Left lung (tissue), 10 donors: ENCODE measurements around the gene PHF2. TPM values are rescaled to one million over a fixed set of nuclear protein-coding genes. Genes with fewer than 3 reads are reported as not detected.

Experiments
- ATAC-seq: fragments of 200-7000 bp; cut with Tn5 transposase; one replicate; pipeline ENCODE4 v1.9.1; 2020; ENCODE audit warnings: moderate library complexity
- DNase-seq, 4 donors: peaks; one replicate each; pipeline ENCODE4 v3.0.0-alpha.2; 2013 to 2020
- H3K27ac ChIP-seq, 2 donors: fragments of 200-600 bp; sonication (generic) in 1 of 2; one replicate each; pipeline versions ENCODE4 v1.5.0 to v1.8.0; 2020 to 2021
- H3K27me3 ChIP-seq, 2 donors: fragments of 200-600 bp; sonication (generic) in 1 of 2; one replicate each; pipeline versions ENCODE4 v1.5.0 to v1.8.0; 2020 to 2021
- H3K36me3 ChIP-seq, 2 donors: fragments of 200-600 bp; sonication (generic) in 1 of 2; one replicate each; pipeline versions ENCODE4 v1.5.0 to v1.8.0; 2020 to 2021
- H3K4me1 ChIP-seq, 2 donors: fragments of 200-600 bp; one replicate each; pipeline ENCODE4 v1.8.0; 2021
- H3K4me3 ChIP-seq, 2 donors: fragments of 200-600 bp; sonication (generic) in 1 of 2; one replicate each; pipeline versions ENCODE4 v1.5.0 to v1.8.0; 2020 to 2021; ENCODE audit warnings: mild to moderate bottlenecking in 1 of 2
- H3K9me3 ChIP-seq, 2 donors: fragments of 200-600 bp; sonication (generic) in 1 of 2; one replicate each; pipeline versions ENCODE4 v1.5.0 to v1.8.0; 2020 to 2021
- intact Hi-C, 2 donors: fragments of 100-400 bp; cut with DNase I; formaldehyde crosslinking; loops; one replicate each; pipeline versions ENCODE4 v1.11.2 to v1.14.2; 2022
- polyA plus RNA-seq, 6 donors: library from polyadenylated mRNA; unstranded; fragments of 120-200 nt; gene quantifications; one replicate each; pipeline ENCODE4 v1.2.1, GENCODE V29; 2013; ENCODE audit not compliant: insufficient read length in 6 of 6
- total RNA-seq, 2 donors: library from RNA; stranded (reverse); fragmentation: NEBNext Ultra II Directional; extraction: Animal tissue kit (Norgen Biotek cat#: 25700); gene quantifications; one replicate each; pipeline ENCODE4 v1.2.1, GENCODE V29; 2021
- TF ChIP-seq, protein P1 (sequence below), 2 donors: fragments of 200-600 bp; sonication (generic) in 1 of 2; IDR thresholded peaks; one replicate each; pipeline versions ENCODE4 v1.5.0 to v1.8.0; 2021; ENCODE audit warnings: antibody characterized with exemption in 2 of 2
- donor health status: DM: no; HTN: yes; CAD: no.
- donor health status: DM: no; HTN: no; CAD: no.

PHF2 gene
- total and polyA plus RNA-seq, 8 donors: 29.1 to 53.7 (median 42.3) TPM

- DNase-seq (no peak), ATAC-seq (no peak)
- Histone ChIP-seq H3K27me3 (no peaks in the 10 kb centered on the region), H3K4me1 (no peaks in the 10 kb centered on the region), H3K9me3 (peaks cover 0 to 40% of the 10 kb centered on the region in 2 donors), H3K27ac (no peak overlapping the region), H3K4me3 (no peak overlapping the region), H3K36me3 (no peaks in the 10 kb centered on the region)
- intact Hi-C loops: no loop called here
- TF ChIP-seq, protein P1, sequence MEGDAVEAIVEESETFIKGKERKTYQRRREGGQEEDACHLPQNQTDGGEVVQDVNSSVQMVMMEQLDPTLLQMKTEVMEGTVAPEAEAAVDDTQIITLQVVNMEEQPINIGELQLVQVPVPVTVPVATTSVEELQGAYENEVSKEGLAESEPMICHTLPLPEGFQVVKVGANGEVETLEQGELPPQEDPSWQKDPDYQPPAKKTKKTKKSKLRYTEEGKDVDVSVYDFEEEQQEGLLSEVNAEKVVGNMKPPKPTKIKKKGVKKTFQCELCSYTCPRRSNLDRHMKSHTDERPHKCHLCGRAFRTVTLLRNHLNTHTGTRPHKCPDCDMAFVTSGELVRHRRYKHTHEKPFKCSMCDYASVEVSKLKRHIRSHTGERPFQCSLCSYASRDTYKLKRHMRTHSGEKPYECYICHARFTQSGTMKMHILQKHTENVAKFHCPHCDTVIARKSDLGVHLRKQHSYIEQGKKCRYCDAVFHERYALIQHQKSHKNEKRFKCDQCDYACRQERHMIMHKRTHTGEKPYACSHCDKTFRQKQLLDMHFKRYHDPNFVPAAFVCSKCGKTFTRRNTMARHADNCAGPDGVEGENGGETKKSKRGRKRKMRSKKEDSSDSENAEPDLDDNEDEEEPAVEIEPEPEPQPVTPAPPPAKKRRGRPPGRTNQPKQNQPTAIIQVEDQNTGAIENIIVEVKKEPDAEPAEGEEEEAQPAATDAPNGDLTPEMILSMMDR (IDR thresholded peaks at IDR 0.05): no peak
Measured at GRCh38 chr9:93686880-93687236, 110.5 kb downstream of the PHF2 start.

GRCh38 chr9:93690618-93691017 is 114.2 kb downstream of the PHF2 start:
- intact Hi-C loops: no loop called here
- no peak for ATAC-seq

DNA sequence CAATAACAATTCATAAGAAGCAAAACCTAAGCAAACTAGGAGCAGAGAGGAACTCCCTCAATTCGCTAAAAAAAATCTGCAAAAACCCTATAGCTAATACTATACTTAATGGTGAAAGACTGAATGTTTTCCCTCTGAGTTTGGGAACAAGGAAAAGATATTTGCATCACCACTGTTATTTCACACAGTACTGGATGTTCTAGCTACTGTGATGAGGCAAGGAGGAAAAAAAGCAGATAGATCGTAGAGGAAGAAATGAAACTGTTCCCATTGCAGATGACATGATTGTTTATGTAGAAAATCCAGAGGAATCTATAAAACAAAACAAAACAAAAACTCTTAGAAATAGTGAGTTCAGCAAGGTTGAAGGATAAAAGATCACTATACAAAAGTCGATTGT is 116.7 kb downstream of the PHF2 start:
- no peaks in the 10 kb centered on the region for H3K4me1 ChIP-seq

More at GRCh38 chr9:93690618-93691017, 114.2 kb downstream of the PHF2 start:
- Histone ChIP-seq H3K9me3 (peaks cover 0 to 41% of the 10 kb centered on the region in 2 donors), H3K27ac (no peak overlapping the region), H3K4me1 (no peaks in the 10 kb centered on the region), H3K36me3 (no peaks in the 10 kb centered on the region), H3K4me3 (no peak overlapping the region), H3K27me3 (no peaks in the 10 kb centered on the region)
- no peak for DNase-seq
- TF ChIP-seq, protein P1 (IDR thresholded peaks at IDR 0.05): no peak

GRCh38 chr9:93697352-93698139 is 121.2 kb downstream of the PHF2 start:
- ATAC-seq (no peak), DNase-seq (no peak)
- TF ChIP-seq, protein P1 (IDR thresholded peaks at IDR 0.05): no peak
- Histone ChIP-seq H3K36me3 (no peaks in the 10 kb centered on the region), H3K4me3 (no peak overlapping the region), H3K9me3 (peaks cover 0 to 25% of the 10 kb centered on the region in 2 donors), H3K27me3 (no peaks in the 10 kb centered on the region), H3K4me1 (no peaks in the 10 kb centered on the region), H3K27ac (no peak overlapping the region)
- intact Hi-C loops: no loop called here

More for the DNA sequence above, 116.7 kb downstream of the PHF2 start:
- no peaks in the 10 kb centered on the region for H3K27me3 ChIP-seq
- DNase-seq: no peak
- intact Hi-C loops: no loop called here
- ATAC-seq: no peak
- H3K9me3 ChIP-seq: peaks cover 0 to 38% of the 10 kb centered on the region in 2 donors
- no peaks in the 10 kb centered on the region for H3K36me3 ChIP-seq
- no peak overlapping the region for H3K27ac ChIP-seq
- H3K4me3 ChIP-seq: no peak overlapping the region
- TF ChIP-seq, protein P1 (IDR thresholded peaks at IDR 0.05): no peak

GRCh38 chr9:93698140-93698908 is 121.9 kb downstream of the PHF2 start:
- Histone ChIP-seq H3K4me3 (no peak overlapping the region), H3K9me3 (peaks cover 0 to 29% of the 10 kb centered on the region in 2 donors), H3K27ac (no peak overlapping the region), H3K36me3 (no peaks in the 10 kb centered on the region), H3K4me1 (no peaks in the 10 kb centered on the region), H3K27me3 (no peaks in the 10 kb centered on the region)
- DNase-seq (no peak), ATAC-seq (no peak)
- TF ChIP-seq, protein P1 (IDR thresholded peaks at IDR 0.05): no peak
- intact Hi-C loops: no loop called here
